Calu3 (cell line): ENCODE results near the gene RNF144A. TPM values are rescaled to one million over a fixed set of nuclear protein-coding genes. Genes with fewer than 3 reads are reported as not detected.

Source experiments
- BruUV-seq: library from RNA; stranded (reverse); fragments of 400-500 nt; replicated peaks from 2 replicates; lab custom pipeline; 2021; lab: Mats Ljungman, UMichigan
- CTCF ChIA-PET: fragments of 300-600 bp; sonication (Branson Sonifier 250); formaldehyde crosslinking; loops from one replicate; lab custom pipeline; 2022; ENCODE audit warnings: antibody characterized with exemption; lab: Charles Lee
- DNase-seq: peaks from one replicate; pipeline ENCODE4 v3.0.0; 2022
- H3K27ac Mint-ChIP-seq: one replicate; pipeline ENCODE4 v1.8.0; 2022; ENCODE audit warnings: mixed read lengths; ENCODE audit not compliant: unreplicated experiment
- H3K27me3 Mint-ChIP-seq: one replicate; pipeline ENCODE4 v1.8.0; 2022; ENCODE audit warnings: mixed read lengths; ENCODE audit not compliant: unreplicated experiment
- H3K36me3 Mint-ChIP-seq: one replicate; pipeline ENCODE4 v1.8.0; 2022; ENCODE audit warnings: mild to moderate bottlenecking, moderate library complexity, mixed read lengths; ENCODE audit not compliant: insufficient read depth, unreplicated experiment
- H3K4me1 Mint-ChIP-seq: one replicate; pipeline ENCODE4 v1.8.0; 2022; ENCODE audit warnings: mild to moderate bottlenecking, low read depth, mixed read lengths; ENCODE audit not compliant: unreplicated experiment
- H3K4me3 Mint-ChIP-seq: one replicate; pipeline ENCODE4 v1.8.0; 2022; ENCODE audit warnings: mild to moderate bottlenecking, low read depth, moderate library complexity, mixed read lengths; ENCODE audit not compliant: unreplicated experiment
- H3K9me3 Mint-ChIP-seq: one replicate; pipeline ENCODE4 v1.8.0; 2022; ENCODE audit warnings: low read depth, mixed read lengths; ENCODE audit not compliant: unreplicated experiment
- CTCF ChIP-seq: fragments of 200-600 bp; IDR thresholded peaks from one replicate; pipeline ENCODE4 v1.8.0; 2022; ENCODE audit warnings: antibody characterized with exemption; ENCODE audit not compliant: unreplicated experiment
- intact Hi-C: fragments of 100-400 bp; cut with micrococcal nuclease; formaldehyde crosslinking; loops from one replicate; pipeline ENCODE4 v1.10.0; 2022; ENCODE audit not compliant: unreplicated experiment
- total RNA-seq: library from RNA; stranded (reverse); gene quantifications from 2 replicates; pipeline ENCODE4 v1.2.3, GENCODE V29; 2022

Gene RNF144A
- total RNA-seq, 1 experiment from 2014 or later, result 13.7 TPM

- no peak for DNase-seq
- no peaks in the 10 kb centered on the region for H3K27me3 Mint-ChIP-seq
- intact Hi-C loops, result no loop called here
- no peak overlapping the region for H3K4me3 Mint-ChIP-seq
- TF ChIP-seq CTCF, result no peak
- H3K9me3 Mint-ChIP-seq, result no peaks in the 10 kb centered on the region
- H3K27ac Mint-ChIP-seq, result no peak overlapping the region
- peaks cover 36% of the 10 kb centered on the region for H3K4me1 Mint-ChIP-seq
- CTCF ChIA-PET, result no interaction called here
- peaks cover 5% of the 10 kb centered on the region for H3K36me3 Mint-ChIP-seq
- BruUV-seq, result no TSS peak
Observed at GRCh38 chr2:6926071-6926732, 9.0 kb downstream of the RNF144A start.

- CTCF ChIA-PET, result interaction anchor here (1.0 kb wide), 1 partner anchor 10 kb away, joined by 3 read pairs; no protein-coding TSS in a partner anchor
- Mint-ChIP-seq H3K27me3 (no peaks in the 10 kb centered on the region), H3K36me3 (peaks cover 5% of the 10 kb centered on the region), H3K27ac (no peak overlapping the region), H3K9me3 (no peaks in the 10 kb centered on the region), H3K4me3 (no peak overlapping the region), H3K4me1 (peaks cover 36% of the 10 kb centered on the region)
- intact Hi-C loops, result no loop called here
- no peak for TF ChIP-seq CTCF
- no TSS peak for BruUV-seq
- no peak for DNase-seq
Observed at GRCh38 chr2:6927186-6927585, 10.0 kb downstream of the RNF144A start.

GRCh38 chr2:6927753-6928152 lies 10.5 kb downstream of the RNF144A start:
- H3K27ac Mint-ChIP-seq, result no peak overlapping the region
- no peak for TF ChIP-seq CTCF
- CTCF ChIA-PET, result interaction anchor here (1.0 kb wide), 1 partner anchor 11 kb away, joined by 3 read pairs; no protein-coding TSS in a partner anchor
- no peaks in the 10 kb centered on the region for H3K36me3 Mint-ChIP-seq
- BruUV-seq, result no TSS peak
- H3K27me3 Mint-ChIP-seq, result no peaks in the 10 kb centered on the region
- no peak for DNase-seq
- intact Hi-C loops, result no loop called here
- H3K9me3 Mint-ChIP-seq, result no peaks in the 10 kb centered on the region
- H3K4me3 Mint-ChIP-seq, result no peak overlapping the region
- peaks cover 38% of the 10 kb centered on the region for H3K4me1 Mint-ChIP-seq

- TF ChIP-seq CTCF, result no peak
- intact Hi-C loops, result no loop called here
- CTCF ChIA-PET, result no interaction called here
- Mint-ChIP-seq H3K36me3 (no peaks in the 10 kb centered on the region), H3K4me1 (peaks cover 32% of the 10 kb centered on the region), H3K27me3 (no peaks in the 10 kb centered on the region), H3K9me3 (no peaks in the 10 kb centered on the region), H3K4me3 (no peak overlapping the region), H3K27ac (no peak overlapping the region)
- no TSS peak for BruUV-seq
- DNase-seq, result no peak
Observed at GRCh38 chr2:6928452-6928851, 11.2 kb downstream of the RNF144A start.
